Measurements from ENCODE around the gene ZSWIM6.

The ZSWIM6 gene

GRCh38 chr5:61523997-61524396 lies 191.9 kb downstream of the ZSWIM6 start:
- H3K27me3 ChIP-seq (replicated peaks in 2 of 5; ENCODE audit: control insufficient read depth in 4 of 5, insufficient read depth in 5 of 5, low read length in 4 of 5): no peaks in the 10 kb centered on the region
- no peak overlapping the region for H3K27ac ChIP-seq (ENCODE audit: insufficient read depth in 1 of 2, low read depth in 1 of 2, low read length in 2 of 2, poor library complexity in 1 of 2, severe bottlenecking in 2 of 2)
- H3K36me3 ChIP-seq (ENCODE audit: control insufficient read depth in 4 of 4, insufficient read depth in 4 of 4, low read length in 3 of 4): peaks cover 2 to 15% (median 10%) of the 10 kb centered on the region in 4 experiments
- no peaks in the 10 kb centered on the region for H3K4me1 ChIP-seq (ENCODE audit: control extremely low read depth in 1 of 4, control insufficient read depth in 4 of 4, insufficient read depth in 4 of 4, low read length in 3 of 4)
- no peaks in the 10 kb centered on the region for H3K9me3 ChIP-seq (ENCODE audit: control extremely low read depth in 1 of 5, control insufficient read depth in 4 of 5, insufficient read depth in 2 of 5, low read depth in 1 of 5, low read length in 4 of 5)
- ChIA-PET POLR2A (no interaction called here), CTCF (no interaction called here)
- H3K4me3 ChIP-seq (ENCODE audit: control insufficient read depth in 1 of 7, extremely low read depth in 1 of 7, insufficient read depth in 4 of 7, low read depth in 2 of 7, low read length in 6 of 7): no peak overlapping the region
- DNase-seq: no peak
- 100% methylated on average over 1 of the region's 3 CpGs for WGBS (ENCODE audit: insufficient coverage)

- 98% methylated on average over 6 of the region's 12 CpGs for WGBS (ENCODE audit: insufficient coverage)
- CTCF ChIA-PET: no interaction called here
These were observed 193.6 kb downstream of the ZSWIM6 start for GRCh38 chr5:61525512-61526206.

GRCh38 chr5:61526207-61526519 lies 194.1 kb downstream of the ZSWIM6 start:
- Histone ChIP-seq H3K27me3 (replicated peaks in 2 of 5; ENCODE audit: control insufficient read depth in 4 of 5, insufficient read depth in 5 of 5, low read length in 4 of 5) (no peaks in the 10 kb centered on the region), H3K4me3 (ENCODE audit: control insufficient read depth in 1 of 7, extremely low read depth in 1 of 7, insufficient read depth in 4 of 7, low read depth in 2 of 7, low read length in 6 of 7) (no peak overlapping the region), H3K36me3 (ENCODE audit: control insufficient read depth in 4 of 4, insufficient read depth in 4 of 4, low read length in 3 of 4) (peaks cover 9 to 19% (median 13%) of the 10 kb centered on the region in 4 experiments), H3K27ac (ENCODE audit: insufficient read depth in 1 of 2, low read depth in 1 of 2, low read length in 2 of 2, poor library complexity in 1 of 2, severe bottlenecking in 2 of 2) (no peak overlapping the region), H3K9me3 (ENCODE audit: control extremely low read depth in 1 of 5, control insufficient read depth in 4 of 5, insufficient read depth in 2 of 5, low read depth in 1 of 5, low read length in 4 of 5) (no peaks in the 10 kb centered on the region), H3K4me1 (ENCODE audit: control extremely low read depth in 1 of 4, control insufficient read depth in 4 of 4, insufficient read depth in 4 of 4, low read length in 3 of 4) (no peaks in the 10 kb centered on the region)
- WGBS (ENCODE audit: insufficient coverage): 93% methylated on average over 5 of the region's 5 CpGs
- ChIA-PET POLR2A (no interaction called here), CTCF (no interaction called here)
- DNase-seq: no peak

More at GRCh38 chr5:61525512-61526206, 193.6 kb downstream of the ZSWIM6 start:
- DNase-seq: no peak
- peaks cover 9 to 19% (median 12%) of the 10 kb centered on the region in 4 experiments for H3K36me3 ChIP-seq (ENCODE audit: control insufficient read depth in 4 of 4, insufficient read depth in 4 of 4, low read length in 3 of 4)
- H3K9me3 ChIP-seq (ENCODE audit: control extremely low read depth in 1 of 5, control insufficient read depth in 4 of 5, insufficient read depth in 2 of 5, low read depth in 1 of 5, low read length in 4 of 5): no peaks in the 10 kb centered on the region
- no peaks in the 10 kb centered on the region for H3K4me1 ChIP-seq (ENCODE audit: control extremely low read depth in 1 of 4, control insufficient read depth in 4 of 4, insufficient read depth in 4 of 4, low read length in 3 of 4)
- no peaks in the 10 kb centered on the region for H3K27me3 ChIP-seq (replicated peaks in 2 of 5; ENCODE audit: control insufficient read depth in 4 of 5, insufficient read depth in 5 of 5, low read length in 4 of 5)
- no peak overlapping the region for H3K27ac ChIP-seq (ENCODE audit: insufficient read depth in 1 of 2, low read depth in 1 of 2, low read length in 2 of 2, poor library complexity in 1 of 2, severe bottlenecking in 2 of 2)
- POLR2A ChIA-PET: no interaction called here
- no peak overlapping the region for H3K4me3 ChIP-seq (ENCODE audit: control insufficient read depth in 1 of 7, extremely low read depth in 1 of 7, insufficient read depth in 4 of 7, low read depth in 2 of 7, low read length in 6 of 7)

- 93% methylated on average over 2 of the region's 4 CpGs for WGBS (ENCODE audit: insufficient coverage)
- H3K4me1 ChIP-seq (ENCODE audit: control extremely low read depth in 1 of 4, control insufficient read depth in 4 of 4, insufficient read depth in 4 of 4, low read length in 3 of 4): peaks cover 2 to 10% (median 7%) of the 10 kb centered on the region in 4 experiments
- DNase-seq: no peak
- ChIA-PET CTCF (no interaction called here), POLR2A (no interaction called here)
- no peak overlapping the region for H3K27ac ChIP-seq (ENCODE audit: insufficient read depth in 1 of 2, low read depth in 1 of 2, low read length in 2 of 2, poor library complexity in 1 of 2, severe bottlenecking in 2 of 2)
- H3K27me3 ChIP-seq (replicated peaks in 2 of 5; ENCODE audit: control insufficient read depth in 4 of 5, insufficient read depth in 5 of 5, low read length in 4 of 5): no peaks in the 10 kb centered on the region
- H3K36me3 ChIP-seq (ENCODE audit: control insufficient read depth in 4 of 4, insufficient read depth in 4 of 4, low read length in 3 of 4): peaks cover 2 to 21% (median 11%) of the 10 kb centered on the region in 4 experiments
- no peak overlapping the region for H3K4me3 ChIP-seq (ENCODE audit: control insufficient read depth in 1 of 7, extremely low read depth in 1 of 7, insufficient read depth in 4 of 7, low read depth in 2 of 7, low read length in 6 of 7)
- H3K9me3 ChIP-seq (ENCODE audit: control extremely low read depth in 1 of 5, control insufficient read depth in 4 of 5, insufficient read depth in 2 of 5, low read depth in 1 of 5, low read length in 4 of 5): peaks cover 0 to 2% (median 0%) of the 10 kb centered on the region in 5 experiments
These were observed 200.9 kb downstream of the ZSWIM6 start for GRCh38 chr5:61532983-61533382.

GRCh38 chr5:61534481-61535267 lies 202.6 kb downstream of the ZSWIM6 start:
- DNase-seq: peak; percentile 13 to 80 (median 77)
- ChIA-PET CTCF (interaction anchor here (1.1 kb wide), 1 partner anchor 17 kb away, joined by 3 read pairs; no protein-coding TSS in a partner anchor), POLR2A (no interaction called here)
- Histone ChIP-seq H3K27me3 (replicated peaks in 2 of 5; ENCODE audit: control insufficient read depth in 4 of 5, insufficient read depth in 5 of 5, low read length in 4 of 5) (no peaks in the 10 kb centered on the region), H3K36me3 (ENCODE audit: control insufficient read depth in 4 of 4, insufficient read depth in 4 of 4, low read length in 3 of 4) (peaks cover 12 to 22% (median 18%) of the 10 kb centered on the region in 4 experiments), H3K4me1 (ENCODE audit: control extremely low read depth in 1 of 4, control insufficient read depth in 4 of 4, insufficient read depth in 4 of 4, low read length in 3 of 4) (peaks cover 2 to 10% (median 7%) of the 10 kb centered on the region in 4 experiments), H3K4me3 (ENCODE audit: control insufficient read depth in 1 of 7, extremely low read depth in 1 of 7, insufficient read depth in 4 of 7, low read depth in 2 of 7, low read length in 6 of 7) (no peak overlapping the region), H3K27ac (ENCODE audit: insufficient read depth in 1 of 2, low read depth in 1 of 2, low read length in 2 of 2, poor library complexity in 1 of 2, severe bottlenecking in 2 of 2) (peak overlapping the region in 1 of 2 experiments; percentile 31), H3K9me3 (ENCODE audit: control extremely low read depth in 1 of 5, control insufficient read depth in 4 of 5, insufficient read depth in 2 of 5, low read depth in 1 of 5, low read length in 4 of 5) (peaks cover 0 to 2% (median 0%) of the 10 kb centered on the region in 5 experiments)
- 33% methylated on average over 3 of the region's 5 CpGs for WGBS (ENCODE audit: insufficient coverage)

GRCh38 chr5:61535828-61536227 lies 203.8 kb downstream of the ZSWIM6 start:
- H3K27ac ChIP-seq (ENCODE audit: insufficient read depth in 1 of 2, low read depth in 1 of 2, low read length in 2 of 2, poor library complexity in 1 of 2, severe bottlenecking in 2 of 2): no peak overlapping the region
- H3K9me3 ChIP-seq (ENCODE audit: control extremely low read depth in 1 of 5, control insufficient read depth in 4 of 5, insufficient read depth in 2 of 5, low read depth in 1 of 5, low read length in 4 of 5): peaks cover 0 to 2% (median 0%) of the 10 kb centered on the region in 5 experiments
- ChIA-PET CTCF (no interaction called here), POLR2A (no interaction called here)
- H3K27me3 ChIP-seq (replicated peaks in 2 of 5; ENCODE audit: control insufficient read depth in 4 of 5, insufficient read depth in 5 of 5, low read length in 4 of 5): no peaks in the 10 kb centered on the region
- no peak overlapping the region for H3K4me3 ChIP-seq (ENCODE audit: control insufficient read depth in 1 of 7, extremely low read depth in 1 of 7, insufficient read depth in 4 of 7, low read depth in 2 of 7, low read length in 6 of 7)
- 100% methylated on average over 1 of the region's 7 CpGs for WGBS (ENCODE audit: insufficient coverage)
- peaks cover 2 to 10% (median 7%) of the 10 kb centered on the region in 4 experiments for H3K4me1 ChIP-seq (ENCODE audit: control extremely low read depth in 1 of 4, control insufficient read depth in 4 of 4, insufficient read depth in 4 of 4, low read length in 3 of 4)
- H3K36me3 ChIP-seq (ENCODE audit: control insufficient read depth in 4 of 4, insufficient read depth in 4 of 4, low read length in 3 of 4): peaks cover 11 to 22% (median 13%) of the 10 kb centered on the region in 4 experiments
- DNase-seq: no peak

- no peak for DNase-seq
- H3K4me3 ChIP-seq (ENCODE audit: control insufficient read depth in 1 of 7, extremely low read depth in 1 of 7, insufficient read depth in 4 of 7, low read depth in 2 of 7, low read length in 6 of 7): no peak overlapping the region
- no peak overlapping the region for H3K27ac ChIP-seq (ENCODE audit: insufficient read depth in 1 of 2, low read depth in 1 of 2, low read length in 2 of 2, poor library complexity in 1 of 2, severe bottlenecking in 2 of 2)
- H3K4me1 ChIP-seq (ENCODE audit: control extremely low read depth in 1 of 4, control insufficient read depth in 4 of 4, insufficient read depth in 4 of 4, low read length in 3 of 4): peaks cover 2 to 10% (median 7%) of the 10 kb centered on the region in 4 experiments
- no peaks in the 10 kb centered on the region for H3K27me3 ChIP-seq (replicated peaks in 2 of 5; ENCODE audit: control insufficient read depth in 4 of 5, insufficient read depth in 5 of 5, low read length in 4 of 5)
- ChIA-PET POLR2A (no interaction called here), CTCF (interaction anchor here (0.6 to 1.5 kb wide), 3 partner anchors 24 to 560 kb away, joined by 3 read pairs; no protein-coding TSS in a partner anchor)
- no CpG with 5 or more reads among the region's 1 CpG for WGBS (ENCODE audit: insufficient coverage)
- peaks cover 0 to 8% (median 2%) of the 10 kb centered on the region in 5 experiments for H3K9me3 ChIP-seq (ENCODE audit: control extremely low read depth in 1 of 5, control insufficient read depth in 4 of 5, insufficient read depth in 2 of 5, low read depth in 1 of 5, low read length in 4 of 5)
- peaks cover 10 to 33% (median 18%) of the 10 kb centered on the region in 4 experiments for H3K36me3 ChIP-seq (ENCODE audit: control insufficient read depth in 4 of 4, insufficient read depth in 4 of 4, low read length in 3 of 4)
These were observed 204.9 kb downstream of the ZSWIM6 start for GRCh38 chr5:61536922-61537321.

All from common myeloid progenitor, CD34-positive (primary cell).